WTC11 (cell line): ENCODE results near the gene TMEM82. TPM values are rescaled to one million over a fixed set of nuclear protein-coding genes. Genes with fewer than 3 reads are reported as not detected.

Experiments used
- ATAC-seq: fragments of 200-7000 bp; cut with Tn5 transposase; 2 replicates; pipeline ENCODE4 v1.10.0; 2021; ENCODE audit warnings: mild to moderate bottlenecking, moderate library complexity
- CTCF ChIA-PET: fragments of 300-600 bp; sonication (Branson Sonifier 250); formaldehyde crosslinking; loops from one replicate; lab custom pipeline; 2021; ENCODE audit warnings: antibody characterized with exemption; lab: Charles Lee
- POLR2A ChIA-PET: fragments of 350-600 bp; sonication (Branson Sonifier 250); formaldehyde crosslinking; loops from one replicate; lab custom pipeline; 2021; ENCODE audit warnings: antibody characterized with exemption; lab: Charles Lee
- DNase-seq: peaks from one replicate; pipeline ENCODE4 v3.0.0; 2021; ENCODE audit warnings: low spot score
- H3K27ac Mint-ChIP-seq: 2 replicates; pipeline ENCODE4 v1.8.0; 2021; ENCODE audit warnings: mixed read lengths
- H3K27me3 Mint-ChIP-seq: 2 replicates; pipeline ENCODE4 v1.8.0; 2021; ENCODE audit warnings: low read depth, mild to moderate bottlenecking, moderate library complexity, mixed read lengths
- H3K36me3 Mint-ChIP-seq: 2 replicates; pipeline ENCODE4 v1.8.0; 2021; ENCODE audit warnings: mixed read lengths
- H3K4me1 Mint-ChIP-seq: 2 replicates; pipeline ENCODE4 v1.8.0; 2022; ENCODE audit warnings: mixed read lengths
- H3K4me3 Mint-ChIP-seq: 2 replicates; pipeline ENCODE4 v1.8.0; 2021; ENCODE audit warnings: mild to moderate bottlenecking, moderate library complexity, mixed read lengths
- H3K9me3 Mint-ChIP-seq: 2 replicates; pipeline ENCODE4 v1.8.0; 2021; ENCODE audit warnings: mixed read lengths
- CREB1 ChIP-seq: sonication (generic); formaldehyde crosslinking; IDR thresholded peaks from 2 replicates; pipeline ENCODE4 v1.8.0; 2023; ENCODE audit warnings: mild to moderate bottlenecking, missing genetic modification reagents
- CTCF ChIP-seq: fragments of 200-600 bp; IDR thresholded peaks from 2 replicates; pipeline ENCODE4 v1.8.0; 2022; ENCODE audit warnings: antibody characterized with exemption
- E2F5 ChIP-seq: sonication (generic); formaldehyde crosslinking; IDR thresholded peaks from 2 replicates; pipeline ENCODE4 v1.8.1; 2022; ENCODE audit warnings: mild to moderate bottlenecking, moderate library complexity, missing genetic modification reagents
- ERG ChIP-seq: fragments of 250-450 bp; sonication (Bioruptor Pico); IDR thresholded peaks from 2 replicates; pipeline ENCODE4 v1.8.0; 2021; ENCODE audit warnings: mild to moderate bottlenecking
- ETV6 ChIP-seq: sonication (generic); formaldehyde crosslinking; IDR thresholded peaks from 2 replicates; pipeline ENCODE4 v1.8.1; 2022; ENCODE audit warnings: mild to moderate bottlenecking, missing genetic modification reagents
- FOXJ3 ChIP-seq: sonication (generic); formaldehyde crosslinking; IDR thresholded peaks from 2 replicates; pipeline ENCODE4 v1.9.0; 2021; ENCODE audit warnings: missing genetic modification reagents, mild to moderate bottlenecking, borderline replicate concordance
- GABPB1 ChIP-seq: sonication (generic); formaldehyde crosslinking; IDR thresholded peaks from 2 replicates; pipeline ENCODE4 v1.8.1; 2023; ENCODE audit warnings: mild to moderate bottlenecking, missing genetic modification reagents
- IRF2 ChIP-seq: sonication (generic); formaldehyde crosslinking; IDR thresholded peaks from 2 replicates; pipeline ENCODE4 v1.8.0; 2022; ENCODE audit warnings: low read depth, missing genetic modification reagents, borderline replicate concordance
- MYBL2 ChIP-seq: sonication (generic); formaldehyde crosslinking; IDR thresholded peaks from 2 replicates; pipeline ENCODE4 v1.8.1; 2023; ENCODE audit warnings: mild to moderate bottlenecking, moderate library complexity, missing genetic modification reagents
- NFYB ChIP-seq: sonication (generic); formaldehyde crosslinking; conservative IDR thresholded peaks from 2 replicates; pipeline ENCODE4 v1.8.0; 2022; ENCODE audit warnings: low read depth, missing genetic modification reagents
- TCF7 ChIP-seq: sonication (generic); formaldehyde crosslinking; IDR thresholded peaks from 2 replicates; pipeline ENCODE4 v1.8.0; 2022; ENCODE audit warnings: mild to moderate bottlenecking, low read depth, missing genetic modification reagents, moderate library complexity
- TP53 ChIP-seq: sonication (generic); formaldehyde crosslinking; IDR thresholded peaks from 2 replicates; pipeline ENCODE4 v1.8.1; 2023; ENCODE audit warnings: mild to moderate bottlenecking, missing genetic modification reagents
- USF1 ChIP-seq: sonication (generic); formaldehyde crosslinking; IDR thresholded peaks from 2 replicates; pipeline ENCODE4 v1.8.0; 2022; ENCODE audit warnings: mild to moderate bottlenecking, missing genetic modification reagents
- USF2 ChIP-seq: sonication (generic); formaldehyde crosslinking; IDR thresholded peaks from 2 replicates; pipeline ENCODE4 v1.8.1; 2023; ENCODE audit warnings: mild to moderate bottlenecking, missing genetic modification reagents, moderate library complexity
- ZNF232 ChIP-seq: sonication (generic); formaldehyde crosslinking; IDR thresholded peaks from 2 replicates; pipeline ENCODE4 v1.8.0; 2022; ENCODE audit warnings: mild to moderate bottlenecking, missing genetic modification reagents
- ZNF396 ChIP-seq: fragments of 250-450 bp; sonication (Bioruptor Pico); IDR thresholded peaks from 2 replicates; pipeline ENCODE4 v1.8.0; 2021; ENCODE audit warnings: mild to moderate bottlenecking, moderate library complexity, borderline replicate concordance
- ZNF416 ChIP-seq: fragments of 250-450 bp; sonication (Bioruptor Pico); IDR thresholded peaks from 2 replicates; pipeline ENCODE4 v1.9.0; 2021; ENCODE audit warnings: mild to moderate bottlenecking, inconsistent platforms
- ZNF532 ChIP-seq: fragments of 250-450 bp; sonication (Bioruptor Pico); IDR thresholded peaks from 2 replicates; pipeline ENCODE4 v1.9.0; 2021; ENCODE audit warnings: mild to moderate bottlenecking, borderline replicate concordance
- total RNA-seq: library from RNA; stranded (reverse); gene quantifications from 3 replicates; pipeline ENCODE4 v1.2.3, GENCODE V29; 2021

The TMEM82 gene
- total RNA-seq, 1 experiment from 2014 or later, result 0.48 TPM

GRCh38 chr1:15734296-15734695 lies 8.0 kb upstream of the TMEM82 start:
- POLR2A ChIA-PET, result no interaction called here
- no peak for ATAC-seq
- Mint-ChIP-seq H3K4me1 (no peaks in the 10 kb centered on the region), H3K4me3 (no peak overlapping the region), H3K27ac (no peak overlapping the region), H3K36me3 (peaks cover 6% of the 10 kb centered on the region; the same call in 1 of the 2 replicates), H3K27me3 (no peaks in the 10 kb centered on the region), H3K9me3 (no peaks in the 10 kb centered on the region)
- TF ChIP-seq GABPB1 (no peak), ZNF532 (no peak), USF2 (CRISPR knock-in tag) (no peak), ZNF232 (CRISPR knock-in tag) (no peak), USF1 (no peak), TP53 (CRISPR knock-in tag) (no peak), ETV6 (CRISPR knock-in tag) (no peak), ERG (CRISPR knock-in tag) (no peak), IRF2 (CRISPR knock-in tag) (no peak), CTCF (no peak), ZNF396 (no peak), NFYB (no peak), CREB1 (CRISPR knock-in tag) (no peak), ZNF416 (CRISPR knock-in tag) (no peak), FOXJ3 (no peak), E2F5 (CRISPR knock-in tag) (no peak), MYBL2 (no peak)
- CTCF ChIA-PET, result interaction anchor here (0.9 kb wide), 1 partner anchor 15 kb away, joined by 4 read pairs; no protein-coding TSS in a partner anchor
- DNase-seq, result no peak

GRCh38 chr1:15734901-15735300 lies 7.4 kb upstream of the TMEM82 start:
- ChIA-PET CTCF (interaction anchor here (0.9 kb wide), 1 partner anchor 16 kb away, joined by 4 read pairs; no protein-coding TSS in a partner anchor), POLR2A (no interaction called here)
- no peak overlapping the region for H3K27ac Mint-ChIP-seq
- no peaks in the 10 kb centered on the region for H3K4me1 Mint-ChIP-seq
- DNase-seq (no peak), ATAC-seq (no peak)
- H3K36me3 Mint-ChIP-seq, result peaks cover 3% of the 10 kb centered on the region; the same call in 1 of the 2 replicates
- TF ChIP-seq ZNF232 (CRISPR knock-in tag) (no peak), TCF7 (CRISPR knock-in tag) (no peak), IRF2 (CRISPR knock-in tag) (no peak)
- H3K27me3 Mint-ChIP-seq, result no peaks in the 10 kb centered on the region
- H3K4me3 Mint-ChIP-seq, result no peak overlapping the region
- no peaks in the 10 kb centered on the region for H3K9me3 Mint-ChIP-seq
